SU-DHL-6 (cell line): ENCODE results near the gene LANCL1.

Experiments used
- H2AFZ ChIP-seq: fragments of 200-600 bp; sonication (generic); 2 replicates; pipeline ENCODE4 v1.6.1; 2014; ENCODE audit warnings: low read depth, mild to moderate bottlenecking, moderate library complexity, mixed read lengths, antibody characterized with exemption, low read length; ENCODE audit not compliant: severe bottlenecking
- H3F3A ChIP-seq: fragments of 200-600 bp; shearing (Covaris generic); 2 replicates; pipeline ENCODE4 v1.6.0; 2016; ENCODE audit warnings: antibody characterized with exemption, mild to moderate bottlenecking; ENCODE audit not compliant: insufficient read depth
- H3K27ac ChIP-seq: fragments of 200-600 bp; sonication (generic); 2 replicates; pipeline ENCODE4 v1.5.1; 2016; ENCODE audit warnings: low read depth, mild to moderate bottlenecking, low read length, moderate library complexity, mixed read lengths
- H3K27me3 ChIP-seq: fragments of 200-600 bp; sonication (generic), shearing (Covaris generic); 2 replicates; pipeline ENCODE4 v1.6.0; 2014; ENCODE audit warnings: mild to moderate bottlenecking, low read length
- H3K36me3 ChIP-seq: fragments of 200-600 bp; sonication (generic); 2 replicates; pipeline ENCODE4 v1.6.1; 2014; ENCODE audit warnings: mild to moderate bottlenecking, low read length, mixed read lengths
- H3K4me2 ChIP-seq: fragments of 300-600, 200-600 bp; shearing (Covaris generic), sonication (generic); 2 replicates; pipeline ENCODE4 v1.6.0; 2014; ENCODE audit warnings: low read length, low read depth, mild to moderate bottlenecking; ENCODE audit not compliant: poor library complexity, severe bottlenecking
- H3K4me3 ChIP-seq: fragments of 200-600 bp; sonication (generic); 2 replicates; pipeline ENCODE4 v1.5.1; 2014; ENCODE audit warnings: antibody characterized with exemption, low read length, mild to moderate bottlenecking, mixed read lengths; ENCODE audit not compliant: insufficient read depth, poor library complexity, severe bottlenecking
- H3K79me2 ChIP-seq: fragments of 200-600 bp; sonication (generic); 2 replicates; pipeline ENCODE4 v1.6.1; 2014; ENCODE audit warnings: mild to moderate bottlenecking, low read length, moderate library complexity; ENCODE audit not compliant: insufficient read depth
- H3K9ac ChIP-seq: fragments of 200-600 bp; sonication (generic); 2 replicates; pipeline ENCODE4 v1.7.0; 2014; ENCODE audit warnings: mild to moderate bottlenecking, low read length
- H3K9me2 ChIP-seq: fragments of 200-600 bp; sonication (generic); replicated peaks from 2 replicates; pipeline ENCODE4 v1.6.1; 2014; ENCODE audit warnings: low read length; ENCODE audit not compliant: insufficient read depth
- H3K9me3 ChIP-seq: fragments of 200-600 bp; sonication (generic); 2 replicates; pipeline ENCODE4 v1.6.1; 2014; ENCODE audit warnings: low read length, mixed read lengths; ENCODE audit not compliant: insufficient read depth
- H4K20me1 ChIP-seq: fragments of 200-600 bp; sonication (generic); 2 replicates; pipeline ENCODE4 v1.6.1; 2014; ENCODE audit warnings: low read depth, mild to moderate bottlenecking, antibody characterized with exemption, low read length, moderate library complexity, mixed read lengths
- CTCF ChIP-seq: fragments of 200-600 bp; sonication (generic); IDR thresholded peaks from one replicate; pipeline ENCODE4 v1.5.1; 2017; ENCODE audit warnings: antibody characterized with exemption, mild to moderate bottlenecking, low read length, moderate library complexity; ENCODE audit not compliant: insufficient read depth, poor library complexity, severe bottlenecking
- EZH2phosphoT487 ChIP-seq: fragments of 200-600 bp; sonication (generic), shearing (Covaris generic); conservative IDR thresholded peaks from 2 replicates; pipeline ENCODE4 v1.6.1; 2018; ENCODE audit warnings: mild to moderate bottlenecking, antibody characterized with exemption, low read length, moderate library complexity, mixed read lengths

The LANCL1 gene

GRCh38 chr2:210522399-210522798 is 45.8 kb upstream of the LANCL1 start:
- Histone ChIP-seq H3K4me3 (no peak overlapping the region), H4K20me1 (no peaks in the 10 kb centered on the region), H3K27ac (no peak overlapping the region), H3K36me3 (no peaks in the 10 kb centered on the region), H3K27me3 (no peaks in the 10 kb centered on the region), H2AFZ (no peak overlapping the region), H3K9me3 (no peaks in the 10 kb centered on the region), H3K4me2 (no peak overlapping the region), H3K9me2 (no peaks in the 10 kb centered on the region), H3K79me2 (no peaks in the 10 kb centered on the region), H3K9ac (no peak overlapping the region), H3F3A (no peaks in the 10 kb centered on the region)
- TF ChIP-seq EZH2phosphoT487 (no peak), CTCF (no peak)

- H3K9ac ChIP-seq = no peak overlapping the region
- H3K36me3 ChIP-seq = no peaks in the 10 kb centered on the region
- no peaks in the 10 kb centered on the region for H3K27me3 ChIP-seq
- H4K20me1 ChIP-seq = no peaks in the 10 kb centered on the region
- H3K9me3 ChIP-seq = no peaks in the 10 kb centered on the region
- H3K4me2 ChIP-seq = no peak overlapping the region
- TF ChIP-seq EZH2phosphoT487 (no peak), CTCF (no peak)
- H3K79me2 ChIP-seq = no peaks in the 10 kb centered on the region
- H3K27ac ChIP-seq = no peak overlapping the region
- H2AFZ ChIP-seq = no peak overlapping the region
- H3K4me3 ChIP-seq = no peak overlapping the region
- H3F3A ChIP-seq = no peaks in the 10 kb centered on the region
- no peaks in the 10 kb centered on the region for H3K9me2 ChIP-seq
Measured at GRCh38 chr2:210519594-210519993, 43.0 kb upstream of the LANCL1 start.

GRCh38 chr2:210517264-210517663 is 40.7 kb upstream of the LANCL1 start:
- no peak overlapping the region for H3K4me3 ChIP-seq
- no peaks in the 10 kb centered on the region for H3K36me3 ChIP-seq
- H3K79me2 ChIP-seq = no peaks in the 10 kb centered on the region

More at GRCh38 chr2:210517264-210517663, 40.7 kb upstream of the LANCL1 start:
- Histone ChIP-seq H3K27me3 (no peaks in the 10 kb centered on the region), H3K27ac (no peak overlapping the region), H3K4me2 (no peak overlapping the region), H3K9ac (no peak overlapping the region), H3F3A (no peaks in the 10 kb centered on the region), H3K9me2 (no peaks in the 10 kb centered on the region), H4K20me1 (no peaks in the 10 kb centered on the region), H2AFZ (no peak overlapping the region), H3K9me3 (no peaks in the 10 kb centered on the region)
- TF ChIP-seq CTCF (no peak), EZH2phosphoT487 (no peak)
